ENCODE results near the gene ALDH7A1. TPM values are rescaled to one million over a fixed set of nuclear protein-coding genes. Genes with fewer than 3 reads are reported as not detected.
"Not testable (repeated sequence)": the region's sequence is repeated elsewhere in the genome, so short reads cannot be mapped to it uniquely, and the experiment has no call there.

The ALDH7A1 gene
- total and polyA plus RNA-seq, 2 donors (not counting 1 experiment from before 2014, with no cell fraction given), result 0.78 to 3.3 TPM

DNA sequence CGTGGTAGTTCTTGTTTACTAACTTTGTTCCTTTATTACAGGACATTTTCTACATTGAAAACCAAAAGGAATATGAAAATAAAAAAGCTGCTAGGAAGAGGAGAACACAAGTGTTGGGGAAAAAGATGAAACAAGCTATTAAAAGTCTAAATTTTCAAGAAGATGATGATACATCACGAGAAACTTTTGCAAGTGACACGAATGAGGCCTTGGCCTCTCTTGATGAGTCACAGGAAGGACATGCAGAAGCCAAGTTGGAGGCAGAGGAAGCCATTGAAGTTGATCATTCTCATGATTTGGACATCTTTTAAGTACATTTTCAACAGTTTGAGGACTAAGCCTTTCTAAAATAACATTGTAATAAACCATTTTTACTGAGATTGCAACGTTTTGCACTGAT is 29.5 kb upstream of the ALDH7A1 start:
- intact Hi-C loops (cut with micrococcal nuclease), result no loop called here
- H3K4me3 ChIP-seq (ENCODE audit: control extremely low read depth in 1 of 5, extremely low read depth in 1 of 5, insufficient read depth in 1 of 5, low read depth in 2 of 5, low read length in 4 of 5), result no peak overlapping the region
- H3K4me1 ChIP-seq (ENCODE audit: control insufficient read depth in 2 of 2, insufficient read depth in 2 of 2, low read length in 2 of 2), result no peaks in the 10 kb centered on the region
- no peak overlapping the region for H3K4me2 ChIP-seq (replicated peaks; ENCODE audit: low read depth, low read length, poor library complexity, severe bottlenecking)
- ATAC-seq (ENCODE audit: low read depth) (no peak), DNase-seq (no peak)
- H3K9ac ChIP-seq (ENCODE audit: low read length), result no peak overlapping the region
- Mint-ChIP-seq H3K9me3 (ENCODE audit: insufficient read depth) (no peaks in the 10 kb centered on the region), H3K4me1 (no peaks in the 10 kb centered on the region), H3K4me3 (no peak overlapping the region), H3K27me3 (no peaks in the 10 kb centered on the region), H3K27ac (no peak overlapping the region)
- 91% methylated on average over 1 of the region's 4 CpGs for WGBS (ENCODE audit: insufficient coverage)
- H4K20me1 ChIP-seq (ENCODE audit: control insufficient read depth, insufficient read depth, low read length, poor library complexity, severe bottlenecking), result no peaks in the 10 kb centered on the region
- no peaks in the 10 kb centered on the region for H3K79me2 ChIP-seq (ENCODE audit: control insufficient read depth, insufficient read depth, low read length)
- ChIA-PET CTCF (no interaction called here), POLR2A (no interaction called here)
- H3K27me3 ChIP-seq (replicated peaks in 1 of 4; ENCODE audit: control extremely low read depth in 1 of 4, control insufficient read depth in 3 of 4, insufficient read depth in 4 of 4, low read length in 3 of 4), result no peaks in the 10 kb centered on the region
- peaks cover 0 to 33% of the 10 kb centered on the region in 2 experiments for H3K36me3 ChIP-seq (replicated peaks in 1 of 2; ENCODE audit: control extremely low read depth in 1 of 2, control insufficient read depth in 1 of 2, extremely low read depth in 1 of 2, insufficient read depth in 2 of 2, low read length in 1 of 2)
- H3K9me3 ChIP-seq (ENCODE audit: control extremely low read depth in 1 of 3, control insufficient read depth in 2 of 3, insufficient read depth in 1 of 3, low read length in 2 of 3), result no peaks in the 10 kb centered on the region
- TF ChIP-seq, protein P1, sequence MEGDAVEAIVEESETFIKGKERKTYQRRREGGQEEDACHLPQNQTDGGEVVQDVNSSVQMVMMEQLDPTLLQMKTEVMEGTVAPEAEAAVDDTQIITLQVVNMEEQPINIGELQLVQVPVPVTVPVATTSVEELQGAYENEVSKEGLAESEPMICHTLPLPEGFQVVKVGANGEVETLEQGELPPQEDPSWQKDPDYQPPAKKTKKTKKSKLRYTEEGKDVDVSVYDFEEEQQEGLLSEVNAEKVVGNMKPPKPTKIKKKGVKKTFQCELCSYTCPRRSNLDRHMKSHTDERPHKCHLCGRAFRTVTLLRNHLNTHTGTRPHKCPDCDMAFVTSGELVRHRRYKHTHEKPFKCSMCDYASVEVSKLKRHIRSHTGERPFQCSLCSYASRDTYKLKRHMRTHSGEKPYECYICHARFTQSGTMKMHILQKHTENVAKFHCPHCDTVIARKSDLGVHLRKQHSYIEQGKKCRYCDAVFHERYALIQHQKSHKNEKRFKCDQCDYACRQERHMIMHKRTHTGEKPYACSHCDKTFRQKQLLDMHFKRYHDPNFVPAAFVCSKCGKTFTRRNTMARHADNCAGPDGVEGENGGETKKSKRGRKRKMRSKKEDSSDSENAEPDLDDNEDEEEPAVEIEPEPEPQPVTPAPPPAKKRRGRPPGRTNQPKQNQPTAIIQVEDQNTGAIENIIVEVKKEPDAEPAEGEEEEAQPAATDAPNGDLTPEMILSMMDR (IDR thresholded peaks at IDR 0.05), result no peak
- TF ChIP-seq EZH2 (IDR thresholded peaks at IDR 0.05; ENCODE audit: borderline replicate concordance, insufficient read depth, low read depth, low read length, poor library complexity, severe bottlenecking), result no peak
- no peak overlapping the region for H3K27ac ChIP-seq (ENCODE audit: low read length in 2 of 2)
- no peak overlapping the region for H2AFZ ChIP-seq (ENCODE audit: insufficient read depth, low read depth, low read length, poor library complexity, severe bottlenecking)

DNA sequence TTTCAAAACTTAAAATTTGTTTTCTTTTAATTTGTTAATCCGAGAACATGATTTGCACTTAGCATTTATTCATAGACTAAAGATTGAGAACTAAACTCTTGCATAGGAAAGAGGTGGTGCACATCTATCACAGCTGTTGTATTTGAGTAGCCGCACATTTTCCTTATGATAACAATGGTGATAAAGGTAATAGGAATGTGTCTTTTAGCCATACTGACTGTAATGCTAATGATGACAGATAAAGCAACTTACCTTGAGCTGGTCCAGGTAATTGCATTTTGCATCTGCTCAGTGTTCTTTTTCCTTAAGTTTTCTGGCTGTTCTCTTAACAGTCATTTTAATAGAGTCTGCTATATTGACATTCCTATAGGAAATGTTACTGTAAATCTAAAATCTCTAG is 24.8 kb upstream of the ALDH7A1 start:
- H3K9me3 ChIP-seq (ENCODE audit: control extremely low read depth in 1 of 3, control insufficient read depth in 2 of 3, insufficient read depth in 1 of 3, low read length in 2 of 3), result no peaks in the 10 kb centered on the region
- H3K4me2 ChIP-seq (replicated peaks; ENCODE audit: low read depth, low read length, poor library complexity, severe bottlenecking), result no peak overlapping the region
- H3K27me3 Mint-ChIP-seq, result no peaks in the 10 kb centered on the region
- H3K36me3 ChIP-seq (replicated peaks in 1 of 2; ENCODE audit: control extremely low read depth in 1 of 2, control insufficient read depth in 1 of 2, extremely low read depth in 1 of 2, insufficient read depth in 2 of 2, low read length in 1 of 2), result peaks cover 0 to 51% of the 10 kb centered on the region in 2 experiments
- CTCF ChIA-PET, result no interaction called here
- intact Hi-C loops (cut with micrococcal nuclease), result no loop called here
- H3K27ac ChIP-seq (ENCODE audit: low read length in 2 of 2), result no peak overlapping the region
- WGBS (ENCODE audit: insufficient coverage), result 80% methylated on average over 1 of the region's 2 CpGs
- H3K4me3 ChIP-seq (ENCODE audit: control extremely low read depth in 1 of 5, extremely low read depth in 1 of 5, insufficient read depth in 1 of 5, low read depth in 2 of 5, low read length in 4 of 5), result no peak overlapping the region
- peaks cover 7% of the 10 kb centered on the region for H3K4me1 Mint-ChIP-seq
- no peaks in the 10 kb centered on the region for H3K9me3 Mint-ChIP-seq (ENCODE audit: insufficient read depth)
- ATAC-seq (ENCODE audit: low read depth), result no peak
- H4K20me1 ChIP-seq (ENCODE audit: control insufficient read depth, insufficient read depth, low read length, poor library complexity, severe bottlenecking), result peaks cover 3% of the 10 kb centered on the region
- no peak overlapping the region for H3K27ac Mint-ChIP-seq
- no peaks in the 10 kb centered on the region for H3K4me1 ChIP-seq (ENCODE audit: control insufficient read depth in 2 of 2, insufficient read depth in 2 of 2, low read length in 2 of 2)
- H3K4me3 Mint-ChIP-seq, result no peak overlapping the region
- no peaks in the 10 kb centered on the region for H3K27me3 ChIP-seq (replicated peaks in 1 of 4; ENCODE audit: control extremely low read depth in 1 of 4, control insufficient read depth in 3 of 4, insufficient read depth in 4 of 4, low read length in 3 of 4)
- TF ChIP-seq, protein P1 (IDR thresholded peaks at IDR 0.05), result no peak
- TF ChIP-seq EZH2 (IDR thresholded peaks at IDR 0.05; ENCODE audit: borderline replicate concordance, insufficient read depth, low read depth, low read length, poor library complexity, severe bottlenecking), result no peak
- POLR2A ChIA-PET, result no interaction called here
- peaks cover 7% of the 10 kb centered on the region for H3K79me2 ChIP-seq (ENCODE audit: control insufficient read depth, insufficient read depth, low read length)
- H2AFZ ChIP-seq (ENCODE audit: insufficient read depth, low read depth, low read length, poor library complexity, severe bottlenecking), result no peak overlapping the region
- DNase-seq, result no peak
- H3K9ac ChIP-seq (ENCODE audit: low read length), result no peak overlapping the region

DNA sequence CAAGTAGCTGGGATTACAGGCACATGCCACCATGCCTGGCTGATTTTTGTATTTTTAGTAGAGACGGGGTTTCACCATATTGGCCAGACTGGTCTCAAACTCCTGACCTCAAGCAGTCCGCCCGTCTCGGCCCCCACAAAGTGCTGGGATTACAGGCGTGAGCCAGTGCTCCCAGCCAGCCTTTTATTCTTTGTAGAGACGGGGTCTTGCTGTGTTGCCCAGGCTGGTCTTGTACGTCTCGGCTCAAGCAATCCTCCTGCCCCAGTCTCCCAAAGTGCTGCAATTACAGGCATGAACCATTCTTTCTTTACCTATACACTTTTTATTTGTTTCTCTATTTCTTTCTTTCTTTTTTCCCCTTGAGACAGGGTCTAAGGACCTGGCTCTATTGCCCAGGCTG is 22.6 kb upstream of the ALDH7A1 start:
- ATAC-seq (ENCODE audit: low read depth); intact Hi-C loops (cut with micrococcal nuclease); H3K27ac ChIP-seq (ENCODE audit: low read length in 2 of 2); H3K4me3 Mint-ChIP-seq; CTCF ChIA-PET; DNase-seq; H3K9me3 ChIP-seq (ENCODE audit: control extremely low read depth in 1 of 3, control insufficient read depth in 2 of 3, insufficient read depth in 1 of 3, low read length in 2 of 3); H3K27me3 Mint-ChIP-seq; H3K4me1 ChIP-seq (ENCODE audit: control insufficient read depth in 2 of 2, insufficient read depth in 2 of 2, low read length in 2 of 2); H3K27me3 ChIP-seq (replicated peaks in 1 of 4; ENCODE audit: control extremely low read depth in 1 of 4, control insufficient read depth in 3 of 4, insufficient read depth in 4 of 4, low read length in 3 of 4); H3K4me2 ChIP-seq (replicated peaks; ENCODE audit: low read depth, low read length, poor library complexity, severe bottlenecking); H3K9ac ChIP-seq (ENCODE audit: low read length); H3K9me3 Mint-ChIP-seq (ENCODE audit: insufficient read depth); POLR2A ChIA-PET; H3K4me3 ChIP-seq (ENCODE audit: control extremely low read depth in 1 of 5, extremely low read depth in 1 of 5, insufficient read depth in 1 of 5, low read depth in 2 of 5, low read length in 4 of 5); H3K27ac Mint-ChIP-seq; H2AFZ ChIP-seq (ENCODE audit: insufficient read depth, low read depth, low read length, poor library complexity, severe bottlenecking): not testable (repeated sequence)
- 100% methylated on average over 7 of the region's 8 CpGs for WGBS (ENCODE audit: insufficient coverage)
- peaks cover 18% of the 10 kb centered on the region for H3K4me1 Mint-ChIP-seq
- Histone ChIP-seq H4K20me1 (ENCODE audit: control insufficient read depth, insufficient read depth, low read length, poor library complexity, severe bottlenecking) (peaks cover 15% of the 10 kb centered on the region), H3K36me3 (replicated peaks in 1 of 2; ENCODE audit: control extremely low read depth in 1 of 2, control insufficient read depth in 1 of 2, extremely low read depth in 1 of 2, insufficient read depth in 2 of 2, low read length in 1 of 2) (peaks cover 0 to 39% of the 10 kb centered on the region in 2 experiments), H3K79me2 (ENCODE audit: control insufficient read depth, insufficient read depth, low read length) (peaks cover 24% of the 10 kb centered on the region)

Measured in B cell (primary cell).